ENCODE data around the gene KCTD5. TPM values are rescaled to one million over a fixed set of nuclear protein-coding genes. Genes with fewer than 3 reads are reported as not detected.
A peak's percentile ranks its signal among the peaks of the same experiment; 100 is the strongest.

Gene KCTD5
- polyA plus RNA-seq, 10 donors, result 18.5 to 22.9 (median 20.6) TPM

DNA sequence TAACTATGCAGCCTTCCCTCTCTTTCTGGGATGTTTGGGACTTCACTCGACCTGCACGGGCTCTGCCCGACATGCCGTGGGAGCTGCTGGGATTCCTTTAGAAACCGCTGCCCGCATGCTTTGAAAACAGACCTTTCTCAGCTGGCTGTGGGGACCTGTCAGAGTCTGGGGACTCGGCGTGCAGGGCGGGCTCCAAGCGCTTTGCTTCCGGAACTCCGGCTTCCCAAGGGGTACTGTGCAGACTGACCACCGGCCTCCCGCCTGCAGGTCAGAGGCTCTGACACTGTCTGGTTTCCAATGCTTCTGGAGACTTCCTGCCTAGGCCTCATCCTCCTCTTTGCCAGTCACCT is 25.9 kb downstream of the KCTD5 start:
- DNase-seq, result no peak

DNA sequence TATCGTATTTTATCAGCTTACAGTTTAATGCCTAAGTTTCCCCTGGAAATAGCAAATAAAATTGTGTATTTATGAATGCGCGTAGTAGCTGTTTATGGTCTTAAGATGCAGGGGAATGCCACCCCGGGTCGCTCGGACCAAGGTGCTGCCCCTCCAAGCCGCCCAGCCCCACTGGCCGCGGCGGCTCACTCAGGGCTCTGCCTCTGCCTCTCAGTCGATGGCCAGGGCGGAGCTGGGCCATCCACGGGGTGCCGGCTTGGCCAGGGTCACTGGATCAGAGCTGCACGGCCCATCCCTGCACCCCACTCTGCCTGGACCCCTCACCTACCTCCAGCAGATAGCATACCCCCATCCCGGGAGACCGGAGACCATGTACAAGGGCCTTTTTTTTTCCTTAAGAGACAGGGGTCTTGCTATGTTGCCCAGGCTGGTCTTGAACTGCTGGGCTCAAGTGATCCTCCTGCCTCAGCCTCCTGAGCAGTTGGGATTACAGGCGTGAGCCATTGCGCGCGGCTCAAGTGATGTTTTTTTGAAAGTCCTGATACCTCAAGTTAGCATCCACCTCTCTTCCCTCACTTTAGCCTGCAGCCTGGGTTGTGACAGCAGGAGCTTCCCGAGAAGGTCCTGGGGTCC is 26.7 kb downstream of the KCTD5 start:
- no peak for DNase-seq

DNA sequence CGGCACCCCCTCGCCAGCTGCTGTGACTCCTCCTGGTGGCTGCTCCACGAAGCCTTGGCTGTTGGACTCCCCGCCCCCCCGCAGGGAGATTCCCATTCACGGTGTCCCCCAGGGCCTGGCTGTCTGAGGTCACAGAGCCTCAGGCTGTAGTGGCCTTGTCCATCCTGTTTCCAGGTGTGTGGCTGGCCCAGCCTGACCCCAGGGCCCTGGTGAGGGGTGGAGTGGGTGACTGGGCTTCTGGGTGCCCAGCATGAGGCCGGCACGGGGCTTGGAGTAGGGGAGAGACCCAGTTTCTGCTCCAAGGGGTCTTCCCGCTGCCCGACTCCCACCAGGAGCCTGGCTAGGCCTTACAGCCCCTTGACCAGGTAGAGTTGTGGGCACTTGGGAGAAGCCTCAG is 27.3 kb downstream of the KCTD5 start:
- DNase-seq, result no peak

DNA sequence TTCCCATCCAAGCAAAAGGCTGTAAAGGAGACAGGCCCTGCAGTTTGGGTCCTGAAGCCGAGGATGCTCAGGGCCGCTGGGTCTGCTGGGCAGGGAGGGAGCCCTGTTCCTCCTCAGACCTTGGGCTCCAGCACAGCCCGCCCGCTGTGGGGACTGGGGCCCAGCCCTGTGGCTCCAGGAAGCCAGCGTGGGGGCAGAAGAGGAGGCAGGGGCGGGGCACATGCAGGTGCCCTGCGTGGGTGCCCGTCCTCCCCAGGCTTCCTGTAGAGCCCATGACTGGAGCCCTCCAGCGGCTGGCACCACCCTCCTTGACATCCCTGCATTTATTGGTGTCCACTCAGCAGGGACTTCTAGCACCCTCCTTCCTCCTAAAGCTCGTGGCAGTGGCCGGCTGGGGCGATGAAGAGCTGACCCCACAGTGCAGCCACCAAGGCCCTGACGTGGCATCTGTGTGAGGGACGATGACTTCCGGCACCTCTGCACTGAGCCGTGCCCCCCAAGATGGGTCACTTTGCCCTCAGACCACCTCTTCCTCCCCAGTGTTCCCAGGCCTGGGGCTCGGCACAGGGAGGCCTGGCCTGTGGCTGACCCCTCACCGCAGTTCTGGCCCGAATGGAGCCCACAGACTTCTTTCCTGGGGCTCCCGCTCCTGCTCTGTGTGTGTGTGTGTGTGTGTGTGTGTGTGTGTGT is 27.8 kb downstream of the KCTD5 start:
- no peak for DNase-seq

DNA sequence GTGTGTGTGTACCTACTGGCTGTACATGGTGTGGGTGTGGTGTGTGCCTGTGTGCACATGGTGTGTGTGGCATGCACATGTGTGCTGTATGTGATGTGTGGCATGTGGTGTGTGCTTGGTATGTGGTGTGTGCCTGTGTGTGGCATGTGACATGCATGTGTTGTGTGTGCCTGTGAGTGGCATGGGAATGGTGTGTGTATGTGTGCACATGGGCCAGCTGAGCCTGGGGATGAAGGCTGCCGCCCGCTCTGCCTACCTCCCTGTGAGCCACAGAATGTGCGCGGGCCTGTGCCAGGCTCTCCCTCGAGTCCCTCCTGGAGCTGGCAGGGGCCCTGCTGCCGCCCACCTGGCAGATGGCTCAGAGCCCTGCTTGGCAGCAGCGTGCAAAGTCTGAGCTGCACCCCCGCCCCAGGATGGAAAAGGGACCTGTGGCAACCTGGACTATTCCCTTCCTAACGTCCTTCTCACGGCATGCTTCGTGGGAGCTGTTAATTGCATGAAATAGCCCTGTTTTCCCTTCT is 28.4 kb downstream of the KCTD5 start:
- DNase-seq, result no peak

DNA sequence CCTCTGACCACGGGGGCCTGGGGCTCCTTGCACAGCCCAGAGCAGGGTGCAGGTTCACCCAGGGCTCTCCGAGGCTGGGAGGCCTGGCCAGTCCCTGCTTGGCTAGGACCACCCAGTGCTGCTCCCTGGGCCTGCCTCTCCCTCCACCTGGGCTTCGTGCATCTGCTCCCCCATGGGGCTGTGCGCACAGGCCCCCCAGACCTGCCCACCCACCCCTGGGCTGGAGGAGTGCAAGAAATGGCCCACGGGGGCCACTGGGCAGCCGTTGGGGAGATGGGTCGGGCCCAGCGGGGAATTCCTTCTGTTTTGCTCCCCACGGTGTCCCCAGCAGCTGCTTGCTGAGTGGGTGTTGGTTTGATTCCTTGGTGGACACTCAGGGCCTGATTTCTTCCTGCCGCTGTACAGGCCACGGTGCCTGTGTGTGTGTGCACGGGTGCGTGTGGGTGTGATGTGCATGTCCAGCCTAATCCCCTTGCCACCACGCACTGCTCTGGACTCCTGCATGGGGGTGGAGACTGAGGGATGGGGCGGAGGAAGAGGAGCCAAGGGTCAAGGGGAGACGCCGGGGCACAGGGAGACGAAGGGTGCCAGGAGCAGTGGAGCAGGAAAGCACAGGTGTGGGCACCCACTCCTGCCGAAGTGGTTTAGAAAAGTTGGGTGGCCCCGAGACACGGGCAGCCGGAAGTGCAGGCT is 29.2 kb downstream of the KCTD5 start:
- DNase-seq, result no peak

DNA sequence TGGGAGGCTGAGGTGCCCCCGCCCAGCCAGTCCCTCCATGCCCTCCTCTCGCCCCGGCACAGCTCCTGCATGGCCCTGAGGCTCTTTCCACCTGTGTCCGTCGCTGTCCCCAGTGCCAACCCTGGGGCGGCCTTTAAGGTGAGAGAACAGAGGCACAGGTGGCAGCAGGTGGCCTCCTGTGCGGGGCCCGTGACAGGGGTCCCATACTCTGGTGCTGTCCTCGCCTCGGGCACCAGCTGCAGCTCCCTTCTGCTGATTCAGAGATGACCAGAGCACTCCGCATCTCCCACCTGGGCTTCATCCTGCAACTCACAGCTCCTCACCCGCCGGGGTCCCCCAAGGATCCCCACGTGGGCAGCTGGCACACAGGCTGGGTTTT is 29.7 kb downstream of the KCTD5 start:
- DNase-seq, result no peak

DNA sequence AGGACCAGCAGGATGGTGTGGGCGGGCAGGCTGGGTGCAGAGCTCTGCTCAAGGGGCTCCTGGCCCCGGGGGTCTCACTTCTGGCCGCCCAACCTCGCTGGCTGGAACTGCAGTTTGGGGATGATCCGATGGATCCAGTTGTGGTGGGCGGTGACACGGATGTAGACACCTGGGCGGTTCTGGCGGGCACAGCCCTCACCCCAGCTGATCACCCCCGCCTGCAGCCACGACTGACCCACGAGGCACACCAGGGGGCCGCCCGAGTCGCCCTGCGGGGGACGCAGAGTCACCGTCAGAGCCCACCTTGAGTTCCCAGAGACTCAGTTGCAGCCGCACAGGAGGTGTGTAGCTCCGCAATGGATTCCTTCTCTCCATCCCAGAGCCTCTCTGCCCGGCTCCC is 30.2 kb downstream of the KCTD5 start:
- no peak for DNase-seq

DNA sequence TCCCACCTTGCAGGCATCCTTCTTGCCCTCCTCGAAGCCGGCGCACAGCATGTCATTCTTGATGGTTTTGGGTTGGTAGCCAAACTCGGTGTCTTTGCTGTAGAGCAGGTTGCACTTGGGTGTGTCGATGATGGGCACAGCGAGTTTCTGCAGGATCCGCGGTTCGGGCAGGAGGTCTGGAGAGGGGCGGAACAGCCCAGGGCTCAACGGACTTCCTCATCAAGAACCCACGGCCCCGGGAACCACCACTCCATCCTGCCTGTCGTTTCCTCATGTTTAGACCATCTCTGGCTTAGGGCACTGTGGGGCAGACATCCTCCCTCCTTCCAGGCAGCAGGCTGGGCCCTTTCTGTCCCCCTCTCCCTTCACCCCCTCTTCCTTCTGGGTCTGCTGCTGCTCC is 31.2 kb downstream of the KCTD5 start:
- DNase-seq, result no peak

DNA sequence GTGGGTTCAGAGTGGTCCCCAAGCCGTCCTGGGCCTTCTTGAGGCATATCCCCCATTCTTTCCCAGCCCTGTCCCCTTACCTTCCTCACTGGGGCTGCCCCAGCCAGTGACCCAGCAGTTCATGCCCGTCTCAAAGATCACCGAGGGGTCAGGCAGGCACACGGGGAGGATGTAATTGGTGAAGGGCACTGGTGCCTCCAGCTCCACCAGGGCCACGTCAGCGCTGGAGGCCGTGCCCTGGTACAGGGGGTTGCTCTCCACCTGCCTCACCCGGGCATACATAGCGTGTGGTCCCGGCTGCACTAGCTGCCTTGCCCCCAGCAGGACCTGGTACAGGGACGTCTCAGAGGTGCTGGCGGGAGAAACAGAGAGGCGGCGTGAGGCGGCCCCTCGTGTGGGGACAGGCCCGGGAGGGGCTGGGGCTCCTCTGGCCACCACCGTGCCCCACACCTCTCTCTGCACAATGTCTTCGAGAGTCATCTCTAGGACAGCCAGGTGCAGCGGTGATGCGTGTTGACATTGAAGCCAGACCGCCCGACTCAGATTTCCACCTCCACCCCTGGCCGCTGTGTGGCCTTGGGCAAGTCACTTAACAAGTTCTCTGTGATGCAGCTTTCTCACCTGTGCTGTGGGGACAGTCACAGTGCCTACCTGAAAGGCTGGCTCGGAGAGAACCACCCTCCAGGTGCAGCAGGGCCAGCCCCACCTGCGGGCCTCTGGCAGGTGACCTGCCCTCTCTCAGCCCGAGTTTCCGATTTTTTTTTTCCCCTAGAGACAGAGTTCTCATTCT is 31.9 kb downstream of the KCTD5 start:
- no peak for DNase-seq

DNA sequence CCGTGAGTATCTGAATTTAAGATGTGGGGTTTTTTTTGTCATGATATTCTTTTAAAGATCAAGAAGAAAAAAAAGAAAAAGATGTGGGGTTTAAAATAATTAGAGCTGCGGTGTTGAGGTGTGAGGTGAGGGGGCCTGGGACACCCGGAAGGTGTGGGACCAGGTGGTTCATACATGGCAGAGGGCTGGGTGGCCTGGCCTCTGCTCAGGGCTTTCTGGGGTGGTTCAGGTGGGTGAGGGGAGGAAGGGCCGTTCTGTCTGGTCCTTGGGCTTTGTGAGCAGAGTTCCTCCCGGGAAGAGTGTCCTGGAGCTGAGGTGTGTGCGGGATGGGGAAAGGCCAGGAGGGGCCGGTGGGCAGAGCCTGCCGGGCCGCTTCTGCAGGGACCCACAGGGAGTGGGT is 32.7 kb downstream of the KCTD5 start:
- no peak for DNase-seq

DNA sequence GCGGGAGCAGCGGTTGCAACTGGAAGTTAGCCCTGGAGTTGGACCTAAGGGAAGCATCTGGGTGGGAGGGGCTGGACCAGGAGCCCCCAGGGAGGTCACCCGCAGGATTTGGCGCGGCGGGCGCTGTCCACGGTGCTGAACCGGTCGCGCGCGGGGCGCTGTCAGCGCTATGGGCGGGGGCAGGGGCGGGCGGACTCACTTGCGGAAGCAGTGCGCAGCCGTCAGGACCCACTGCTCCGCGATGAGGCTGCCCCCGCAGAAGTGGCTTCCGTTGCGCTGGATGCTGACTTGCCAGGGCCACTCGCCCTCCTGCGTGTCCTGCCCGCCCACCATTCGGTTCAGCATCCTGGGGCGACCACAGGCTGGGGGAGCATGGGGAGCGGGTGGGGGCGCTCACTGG is 33.2 kb downstream of the KCTD5 start:
- DNase-seq, result peak; percentile 27 to 76 (median 61)

DNA sequence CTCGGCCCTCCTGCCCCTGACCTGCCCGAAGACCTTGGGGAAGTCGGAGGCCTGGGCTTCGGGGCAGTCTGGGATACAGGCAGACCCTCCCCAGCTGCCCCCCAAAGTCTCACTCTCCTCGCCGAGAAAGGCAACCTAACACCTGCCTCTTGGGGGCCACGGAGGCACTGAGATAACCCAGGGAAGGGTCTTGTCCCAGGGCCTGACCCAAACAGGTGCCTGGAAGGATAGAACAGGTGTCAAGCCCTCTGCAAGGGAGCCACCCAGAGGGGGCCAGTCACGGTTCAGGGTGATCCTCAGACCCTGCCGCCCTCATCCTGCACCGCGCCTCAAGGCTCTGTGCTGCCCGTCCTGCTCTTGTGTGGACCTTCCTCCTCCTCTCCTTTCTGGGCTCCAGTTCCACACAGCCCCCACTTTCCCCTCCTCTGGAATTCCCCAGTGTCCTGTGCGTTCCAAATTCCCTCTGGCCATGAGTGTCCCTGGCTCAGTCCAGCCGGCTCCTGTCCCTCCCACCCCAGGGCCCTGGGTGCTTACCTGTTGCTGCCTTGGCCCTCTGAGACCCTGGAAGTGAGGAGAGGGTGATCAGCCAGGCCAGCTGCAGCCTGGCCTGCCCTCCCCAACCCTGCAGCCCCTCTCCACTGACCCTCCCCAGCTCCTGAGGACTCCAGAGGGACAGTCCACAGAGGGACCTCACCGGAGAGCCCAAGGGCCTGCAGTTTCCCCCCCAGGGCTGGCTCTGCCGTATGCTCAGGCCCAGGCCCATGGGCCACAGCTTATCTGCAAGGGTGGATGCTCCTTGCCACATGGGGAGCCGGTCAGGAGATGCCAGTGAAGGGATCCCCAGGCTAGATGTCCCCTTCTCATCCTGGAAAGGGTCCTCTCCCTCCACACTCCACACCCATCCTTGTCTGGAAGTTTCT is 33.9 kb downstream of the KCTD5 start:
- DNase-seq, result no peak

DNA sequence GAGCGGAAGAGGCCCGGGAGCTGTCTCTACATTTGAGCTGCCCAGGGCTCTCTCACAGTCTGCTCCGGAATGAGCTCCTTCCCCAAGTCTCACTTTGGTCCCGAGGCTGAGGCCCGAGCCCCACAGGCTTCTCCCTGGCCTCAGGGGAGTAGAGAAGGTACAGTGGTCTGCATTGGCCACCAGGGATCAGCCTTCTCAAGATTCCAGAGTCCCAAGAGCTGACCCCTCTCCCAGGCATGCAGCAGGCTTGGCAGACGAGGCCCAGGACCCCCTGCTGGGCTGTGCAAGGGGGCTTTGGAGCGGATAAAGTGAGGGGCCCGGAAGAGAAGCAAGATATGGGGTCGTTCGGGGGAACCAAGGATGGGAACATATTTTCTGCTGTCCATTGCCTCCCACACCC is 34.6 kb downstream of the KCTD5 start:
- DNase-seq, result no peak

DNA sequence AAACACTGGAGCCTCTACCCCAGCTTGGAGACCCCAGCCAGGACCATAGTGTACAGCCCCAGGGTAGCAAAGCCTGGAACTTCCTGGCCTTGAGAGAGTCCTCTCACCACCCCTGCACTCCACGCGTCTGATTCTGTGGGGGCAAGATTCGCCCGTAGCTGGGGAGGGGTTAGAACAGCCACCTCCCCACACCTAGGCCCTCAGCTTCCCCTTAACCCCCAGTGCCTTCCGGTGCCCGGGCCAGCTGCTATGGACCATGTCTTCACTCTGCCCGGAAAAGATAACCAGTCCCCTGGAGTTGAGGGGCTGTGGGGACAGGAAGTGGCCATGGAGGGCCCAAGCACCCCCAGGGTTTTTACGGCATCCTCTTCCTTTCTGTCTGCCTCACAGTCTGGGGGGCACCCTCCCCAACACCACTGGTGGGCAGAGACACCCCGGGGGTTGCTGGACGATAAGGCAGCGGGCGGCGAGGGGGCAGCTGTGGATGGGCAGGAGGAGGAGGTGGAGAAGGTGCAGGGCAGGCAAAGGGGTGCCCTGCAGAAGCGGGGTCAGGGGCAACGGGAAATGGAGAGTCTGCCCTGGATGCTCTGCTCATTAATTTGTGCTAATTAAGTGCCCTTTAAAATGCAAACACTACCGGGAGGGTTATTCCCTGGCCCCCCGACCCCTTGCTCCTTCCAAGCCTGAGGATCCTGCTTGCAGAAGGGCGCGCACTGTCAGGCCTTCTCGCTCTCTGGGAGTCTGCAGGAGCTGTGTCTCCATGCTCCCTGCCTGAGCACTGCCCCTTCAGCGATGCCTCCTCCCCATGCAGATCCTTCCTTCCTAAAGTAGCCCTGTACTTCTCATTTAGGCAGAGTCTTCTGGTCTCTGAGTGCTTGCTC is 35.3 kb downstream of the KCTD5 start:
- DNase-seq, result no peak

DNA sequence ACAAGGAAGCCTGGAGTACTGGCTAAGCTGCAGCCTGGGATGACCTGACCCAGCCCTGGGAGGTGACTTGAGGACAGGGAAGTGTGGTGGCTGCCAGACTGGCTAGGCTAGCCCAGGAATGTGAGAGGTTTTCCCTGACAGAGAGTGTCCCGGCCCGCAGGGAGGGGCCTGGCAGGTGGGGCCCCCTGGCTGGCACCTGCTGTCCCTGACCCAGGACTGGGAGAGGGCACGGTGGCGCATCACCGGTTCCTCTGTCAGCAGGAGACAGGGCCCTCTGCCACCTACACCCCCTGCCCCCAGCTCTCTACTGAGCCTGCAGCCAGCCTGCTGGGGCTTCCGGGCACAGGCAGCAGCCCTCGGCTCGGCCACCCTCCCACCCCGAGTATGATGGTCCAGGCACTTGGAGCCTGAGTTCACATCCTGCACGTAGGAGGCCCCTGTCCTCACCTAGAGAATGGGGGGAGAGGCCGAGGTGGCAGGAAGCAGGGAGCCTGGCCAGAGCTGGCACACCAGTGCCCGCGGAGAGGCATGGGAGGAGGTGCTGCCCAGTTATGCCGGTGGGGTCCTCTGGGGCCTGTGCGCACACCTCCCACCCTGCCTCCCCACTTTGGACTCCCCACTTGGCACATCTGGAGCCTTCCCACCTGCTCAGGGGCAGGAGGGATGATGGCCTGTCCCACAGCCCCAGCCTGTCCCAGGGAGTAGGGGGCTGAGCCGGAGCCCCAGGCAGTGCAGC is 37.2 kb downstream of the KCTD5 start:
- no peak for DNase-seq

DNA sequence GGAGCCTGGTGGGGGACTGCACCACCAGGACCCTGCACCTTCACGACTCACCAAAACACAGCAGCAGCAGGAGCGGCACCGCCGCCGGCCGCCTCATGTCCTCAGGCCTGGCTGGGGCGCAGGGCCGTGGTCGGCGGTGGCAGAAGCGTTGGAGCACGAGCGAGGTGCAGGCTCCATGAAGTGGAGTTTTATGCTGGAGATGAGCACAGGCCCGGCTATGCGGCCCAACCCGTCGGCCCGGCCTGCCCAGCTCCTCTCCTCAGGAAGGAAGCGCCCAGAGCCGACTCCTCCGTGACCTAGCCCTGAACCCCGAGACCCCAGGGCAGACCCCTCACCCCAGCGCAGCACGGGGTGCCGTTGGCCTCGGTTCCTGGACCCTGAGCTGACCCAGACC is 37.7 kb downstream of the KCTD5 start, which contains the start of gene PRSS27:
TSS of gene PRSS27 (minus strand) at position 161 of the 394 bp plus-strand sequence. CDS start at position 97, 64 bp downstream.
- no peak for DNase-seq

DNA sequence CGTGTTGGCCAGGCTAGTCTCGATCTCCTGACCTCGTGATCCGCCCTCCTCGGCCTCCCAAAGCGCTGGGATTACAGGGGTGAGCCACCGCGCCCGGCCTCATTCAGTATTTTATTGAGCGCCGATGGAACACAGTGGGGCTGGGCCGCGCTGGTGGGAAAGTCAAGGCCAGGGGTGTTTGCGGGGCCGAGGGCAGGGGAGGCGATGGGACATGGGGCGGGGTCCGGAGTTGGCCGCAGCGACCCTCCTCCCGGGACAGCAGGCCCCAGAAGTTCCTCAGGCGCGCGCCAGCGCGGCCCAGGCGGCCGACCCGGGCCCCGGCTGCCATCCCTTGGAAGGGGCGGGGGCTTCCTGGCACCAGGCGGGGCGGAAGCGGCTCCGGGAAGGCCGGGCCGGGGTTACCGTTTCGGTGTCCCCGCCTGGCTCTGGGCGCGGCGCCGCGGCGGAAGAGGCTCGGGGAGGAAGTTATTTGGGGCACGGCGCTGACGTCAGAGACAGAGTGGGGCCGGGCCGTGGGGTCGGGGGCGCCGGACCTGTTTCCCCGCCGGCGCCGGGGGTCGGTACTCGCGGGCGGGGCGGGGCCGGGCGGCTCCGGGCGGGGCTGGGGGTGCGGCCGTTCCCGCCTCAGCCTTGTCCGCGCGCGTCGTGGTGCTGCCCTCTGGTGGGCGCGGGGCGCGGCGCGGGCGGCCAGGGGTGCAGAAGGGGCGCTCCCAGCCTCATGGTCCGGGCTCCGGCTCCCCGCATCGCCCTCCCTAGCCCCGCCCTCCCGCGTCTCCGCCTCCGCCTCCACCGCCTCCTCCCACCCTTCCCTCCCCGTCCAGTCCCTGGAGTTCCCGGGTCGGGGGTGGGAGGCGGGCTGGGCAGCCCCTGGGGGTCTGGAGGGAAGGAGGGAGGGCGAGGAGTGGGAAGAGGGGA is 38.7 kb downstream of the KCTD5 start:
- peak; percentile 71 to 87 (median 82) for DNase-seq
